OCI-LY3 (cell line): ENCODE results near the gene ST6GALNAC6.

Experiments
- H2AFZ ChIP-seq: fragments of 200-600, 300-600 bp; shearing (Covaris generic); 2 replicates; pipeline ENCODE4 v1.6.0; 2014; ENCODE audit warnings: antibody characterized with exemption, low read depth, low read length
- H3K27ac ChIP-seq: fragments of 200-600, 300-600 bp; sonication (generic); 2 replicates; pipeline ENCODE4 v1.5.1; 2014; ENCODE audit warnings: mild to moderate bottlenecking, low read length, moderate library complexity, mixed read lengths
- H3K27me3 ChIP-seq: fragments of 200-600, 300-600 bp; sonication (generic); 2 replicates; pipeline ENCODE4 v1.6.1; 2014; ENCODE audit warnings: low read depth, low read length, mixed read lengths
- H3K36me3 ChIP-seq: fragments of 200-600, 300-600 bp; sonication (generic); replicated peaks from 2 replicates; pipeline ENCODE3; 2014; ENCODE audit warnings: low read depth, low read length, mixed read lengths
- H3K4me1 ChIP-seq: fragments of 300-600, 200-600 bp; sonication (generic); 2 replicates; pipeline ENCODE4 v1.6.1; 2014; ENCODE audit warnings: low read length, mixed read lengths
- H3K4me2 ChIP-seq: fragments of 200-600, 300-600 bp; sonication (generic); 2 replicates; pipeline ENCODE4 v1.6.1; 2014; ENCODE audit warnings: low read length, mixed read lengths
- H3K4me3 ChIP-seq: fragments of 300-600, 200-600 bp; sonication (generic); 2 replicates; pipeline ENCODE4 v1.5.1; 2014; ENCODE audit warnings: antibody characterized with exemption, mild to moderate bottlenecking, low read length, moderate library complexity
- H3K79me2 ChIP-seq: fragments of 300-600, 200-600 bp; shearing (Covaris generic); 2 replicates; pipeline ENCODE4 v1.6.1; 2014; ENCODE audit warnings: mild to moderate bottlenecking, low read length, mixed read lengths
- H3K9ac ChIP-seq: fragments of 300-600, 200-600 bp; shearing (Covaris generic); 2 replicates; pipeline ENCODE4 v1.6.0; 2014; ENCODE audit warnings: mild to moderate bottlenecking, low read length, moderate library complexity
- H3K9me3 ChIP-seq: fragments of 200-600, 300-600 bp; shearing (Covaris generic); 2 replicates; pipeline ENCODE4 v1.6.1; 2014; ENCODE audit warnings: low read length, mixed read lengths; ENCODE audit not compliant: insufficient read depth
- H4K20me1 ChIP-seq: fragments of 200-600, 300-600 bp; sonication (generic); 2 replicates; pipeline ENCODE4 v1.6.1; 2016; ENCODE audit warnings: low read length, mixed read lengths; ENCODE audit not compliant: insufficient read depth
- EZH2phosphoT487 ChIP-seq: fragments of 200-600 bp; shearing (Covaris generic); IDR thresholded peaks from 2 replicates; pipeline ENCODE4 v1.6.1; 2018; ENCODE audit warnings: antibody characterized with exemption, mixed run types, low read depth
- TF ChIP-seq, protein P1 (sequence below): fragments of 200-600, 300-600 bp; sonication (generic); IDR thresholded peaks from 2 replicates; pipeline ENCODE4 v1.5.1; 2014; ENCODE audit warnings: antibody characterized with exemption, low read length, low read depth

ST6GALNAC6 gene

DNA sequence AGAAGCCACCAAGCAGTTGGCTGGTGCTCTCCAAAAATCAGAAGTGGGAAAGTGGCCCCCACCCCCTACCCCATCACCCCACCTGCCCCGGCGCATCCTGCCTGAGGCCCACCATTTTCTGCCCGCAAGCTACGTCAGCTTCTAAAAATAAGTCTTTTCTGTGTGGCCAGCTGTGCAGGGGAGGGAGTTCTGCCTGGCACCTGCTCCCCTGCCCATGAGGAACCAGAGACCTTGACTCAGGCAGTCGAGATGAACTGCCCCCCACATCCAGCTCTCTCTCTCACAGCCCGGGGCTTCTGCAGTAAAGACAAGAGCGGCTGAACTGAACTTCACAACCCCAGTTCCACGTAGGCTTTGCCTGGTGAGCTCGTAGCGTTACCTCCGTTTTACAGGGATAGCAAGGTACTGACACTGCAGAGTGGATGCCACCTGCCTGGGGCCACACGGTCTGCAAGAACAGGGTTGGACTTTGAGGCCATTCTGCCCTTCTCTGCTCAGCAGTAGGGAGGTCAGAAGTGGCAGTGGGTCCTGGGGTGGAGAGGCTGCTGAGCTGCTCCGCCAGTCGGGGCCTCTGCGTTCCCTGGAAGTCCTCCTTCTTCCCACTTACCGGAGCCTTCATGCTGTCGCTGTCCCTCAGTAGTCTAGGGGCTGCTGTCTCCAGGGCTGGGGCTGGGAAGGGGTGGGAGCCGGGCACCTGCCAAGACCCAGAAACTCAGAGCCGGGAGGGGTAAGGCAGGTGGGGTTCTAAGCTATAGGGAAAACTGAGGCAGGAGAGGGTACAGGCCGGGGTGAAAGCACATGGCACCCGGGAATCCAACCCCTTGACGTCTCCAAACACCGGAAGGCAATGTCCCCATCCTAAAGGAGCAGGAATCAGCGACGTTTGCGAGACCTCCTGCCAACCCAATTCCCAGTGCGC is 16.7 kb upstream of the ST6GALNAC6 start:
- no peak overlapping the region for H2AFZ ChIP-seq
- H3K27ac ChIP-seq = peak overlapping the region; percentile 99
- TF ChIP-seq, protein P1, sequence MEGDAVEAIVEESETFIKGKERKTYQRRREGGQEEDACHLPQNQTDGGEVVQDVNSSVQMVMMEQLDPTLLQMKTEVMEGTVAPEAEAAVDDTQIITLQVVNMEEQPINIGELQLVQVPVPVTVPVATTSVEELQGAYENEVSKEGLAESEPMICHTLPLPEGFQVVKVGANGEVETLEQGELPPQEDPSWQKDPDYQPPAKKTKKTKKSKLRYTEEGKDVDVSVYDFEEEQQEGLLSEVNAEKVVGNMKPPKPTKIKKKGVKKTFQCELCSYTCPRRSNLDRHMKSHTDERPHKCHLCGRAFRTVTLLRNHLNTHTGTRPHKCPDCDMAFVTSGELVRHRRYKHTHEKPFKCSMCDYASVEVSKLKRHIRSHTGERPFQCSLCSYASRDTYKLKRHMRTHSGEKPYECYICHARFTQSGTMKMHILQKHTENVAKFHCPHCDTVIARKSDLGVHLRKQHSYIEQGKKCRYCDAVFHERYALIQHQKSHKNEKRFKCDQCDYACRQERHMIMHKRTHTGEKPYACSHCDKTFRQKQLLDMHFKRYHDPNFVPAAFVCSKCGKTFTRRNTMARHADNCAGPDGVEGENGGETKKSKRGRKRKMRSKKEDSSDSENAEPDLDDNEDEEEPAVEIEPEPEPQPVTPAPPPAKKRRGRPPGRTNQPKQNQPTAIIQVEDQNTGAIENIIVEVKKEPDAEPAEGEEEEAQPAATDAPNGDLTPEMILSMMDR = no peak
- TF ChIP-seq EZH2phosphoT487 = no peak

DNA sequence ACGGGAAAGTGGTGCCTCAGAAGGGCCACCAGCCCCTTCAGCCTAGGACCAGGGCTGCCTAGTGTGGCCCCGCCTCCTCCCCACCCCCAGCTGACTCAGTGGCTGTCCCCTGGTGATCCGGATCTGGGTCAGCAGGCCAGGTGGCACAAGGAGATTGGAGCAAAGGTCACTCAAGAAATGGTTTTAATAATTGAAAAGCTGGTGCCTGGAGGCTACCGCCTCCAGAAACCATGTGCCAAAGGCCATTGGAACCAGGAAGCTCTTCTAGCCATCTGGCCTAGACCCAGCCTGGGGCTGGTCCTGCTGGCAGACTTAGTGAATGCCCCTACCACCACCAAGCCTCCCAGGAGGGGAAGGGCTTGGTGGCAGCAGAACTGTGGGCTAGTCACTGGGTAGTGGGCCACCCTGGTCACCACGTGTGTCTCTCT is 15.9 kb upstream of the ST6GALNAC6 start:
- Histone ChIP-seq H3K79me2 (peaks cover 72% of the 10 kb centered on the region), H3K27ac (peak overlapping the region; percentile 99), H4K20me1 (0 out of 2 replicates have a peak, but pooled peaks cover 6% of the 10 kb centered on the region), H3K9ac (peak overlapping the region; percentile 99), H3K4me3 (peak overlapping the region; percentile 96), H2AFZ (no peak overlapping the region), H3K36me3 (peaks cover 53% of the 10 kb centered on the region), H3K4me1 (peaks cover 73% of the 10 kb centered on the region), H3K4me2 (peak overlapping the region; percentile 98), H3K27me3 (no peaks in the 10 kb centered on the region), H3K9me3 (no peaks in the 10 kb centered on the region)
- TF ChIP-seq, protein P1 = no peak
- TF ChIP-seq EZH2phosphoT487 = no peak

More for the DNA sequence above, 16.7 kb upstream of the ST6GALNAC6 start:
- H3K9ac ChIP-seq = peak overlapping the region; percentile 99
- peaks cover 65% of the 10 kb centered on the region for H3K79me2 ChIP-seq
- peaks cover 71% of the 10 kb centered on the region for H3K4me1 ChIP-seq
- no peaks in the 10 kb centered on the region for H3K27me3 ChIP-seq
- peak overlapping the region; percentile 96 for H3K4me3 ChIP-seq
- H4K20me1 ChIP-seq = 0 out of 2 replicates have a peak, but pooled peaks cover 6% of the 10 kb centered on the region
- peak overlapping the region; percentile 98 for H3K4me2 ChIP-seq
- no peaks in the 10 kb centered on the region for H3K9me3 ChIP-seq
- peaks cover 46% of the 10 kb centered on the region for H3K36me3 ChIP-seq

DNA sequence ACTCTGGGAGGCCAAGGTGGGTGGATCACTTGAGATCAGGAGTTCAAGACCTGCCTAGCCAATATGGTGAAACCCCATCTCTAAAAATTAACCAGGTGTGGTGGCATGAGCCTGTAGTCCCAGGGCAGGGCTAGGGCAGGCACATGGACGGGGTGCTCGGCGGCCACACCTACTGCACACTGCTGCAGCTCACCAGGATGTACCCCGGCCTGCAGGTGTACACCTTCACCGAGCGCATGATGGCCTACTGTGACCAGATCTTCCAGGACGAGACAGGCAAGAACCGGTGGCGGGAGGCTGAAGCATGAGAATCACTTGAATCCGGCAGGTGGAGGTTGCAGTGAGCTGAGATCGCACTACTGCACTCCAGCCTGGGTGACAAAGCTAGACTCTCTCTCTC is 14.3 kb upstream of the ST6GALNAC6 start:
- Histone ChIP-seq H3K36me3 (peaks cover 59% of the 10 kb centered on the region), H3K9ac (no peak overlapping the region), H3K27me3 (no peaks in the 10 kb centered on the region), H3K4me1 (peaks cover 74% of the 10 kb centered on the region), H2AFZ (no peak overlapping the region), H3K9me3 (no peaks in the 10 kb centered on the region), H3K27ac (peak overlapping the region; percentile 95; the same call in 1 of the 2 replicates), H3K79me2 (peaks cover 76% of the 10 kb centered on the region), H3K4me3 (no peak overlapping the region), H4K20me1 (peaks cover 15% of the 10 kb centered on the region), H3K4me2 (peak overlapping the region; percentile 25; the same call in 1 of the 2 replicates)
- TF ChIP-seq EZH2phosphoT487 = no peak
- TF ChIP-seq, protein P1 = no peak

DNA sequence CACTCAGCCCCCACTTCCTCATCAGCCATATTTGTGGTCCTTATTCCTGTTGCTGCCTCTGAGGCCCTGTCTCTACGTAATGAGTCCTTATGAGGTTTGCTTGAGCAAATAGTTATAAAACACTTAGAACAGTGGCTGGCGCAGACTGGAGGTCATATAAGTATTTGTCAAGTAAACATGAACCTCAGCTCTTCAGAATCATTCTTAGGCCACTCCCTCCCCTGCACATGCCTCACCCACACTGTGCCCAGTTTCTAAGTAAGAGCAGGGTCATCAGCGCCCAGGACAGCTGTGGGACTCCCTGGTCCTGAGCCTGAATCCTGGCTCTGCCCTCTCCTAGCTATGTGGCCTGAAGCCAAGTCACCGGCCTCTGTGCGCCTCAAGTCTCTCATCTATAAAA is 13.5 kb upstream of the ST6GALNAC6 start:
- Histone ChIP-seq H3K9ac (peak overlapping the region; percentile 34; the same call in 1 of the 2 replicates), H3K27ac (peak overlapping the region; percentile 95), H3K79me2 (peaks cover 77% of the 10 kb centered on the region)

More for the DNA sequence above, 13.5 kb upstream of the ST6GALNAC6 start:
- H3K4me1 ChIP-seq = peaks cover 74% of the 10 kb centered on the region
- H3K36me3 ChIP-seq = peaks cover 67% of the 10 kb centered on the region
- peak overlapping the region; percentile 53 for H3K4me2 ChIP-seq
- H3K27me3 ChIP-seq = no peaks in the 10 kb centered on the region
- H3K9me3 ChIP-seq = no peaks in the 10 kb centered on the region
- TF ChIP-seq EZH2phosphoT487 = no peak
- TF ChIP-seq, protein P1 = no peak
- peak overlapping the region; percentile 17; the same call in 1 of the 2 replicates for H3K4me3 ChIP-seq
- H2AFZ ChIP-seq = no peak overlapping the region
- peaks cover 21% of the 10 kb centered on the region for H4K20me1 ChIP-seq
